A549 (cell line): ENCODE data around the gene IRX4. TPM values are rescaled to one million over a fixed set of nuclear protein-coding genes. Genes with fewer than 3 reads are reported as not detected.

Experiments used
- ATAC-seq, 2 experiments: fragments of 200-7000 bp in 1 of 2; fragments of >200 bp in 1 of 2; cut with Nextera tagmentation in 1 of 2; cut with Tn5 transposase in 1 of 2; 3 replicates each; pipeline versions ENCODE4 v1.8.0 to v1.9.1; 2018 to 2020; ENCODE audit warnings: mild to moderate bottlenecking in 1 of 2, moderate library complexity in 1 of 2
- CTCF ChIA-PET: fragments of 300-600 bp; sonication (Branson Sonifier 250); formaldehyde crosslinking; extraction: SDS; loops from one replicate; lab custom pipeline; 2021; ENCODE audit warnings: antibody characterized with exemption, inconsistent platforms; lab: Yijun Ruan, JAX
- POLR2A ChIA-PET: fragments of 350-600 bp; formaldehyde crosslinking; extraction: SDS; loops from one replicate; lab custom pipeline; 2021; ENCODE audit warnings: antibody characterized with exemption, inconsistent platforms; lab: Yijun Ruan, JAX
- DNase-seq, 2 experiments: peaks; one replicate each; pipeline versions ENCODE4 v3.0.0 to v3.0.0-alpha.2; 2011 to 2016; ENCODE audit warnings: low read depth in 1 of 2, low spot score in 1 of 2
- FAIRE-seq: peaks from 2 replicates; lab custom pipeline; 2011; peaks lifted over from hg19 to GRCh38; lab: Jason Lieb, UNC
- H3K27ac ChIP-seq, 2 experiments: fragments of >200 bp; sonication (Bioruptor Twin); formaldehyde crosslinking; 3 replicates each; pipeline ENCODE4 v1.5.1; 2016 to 2017
- H3K4me1 ChIP-seq: fragments of >200 bp; sonication (Bioruptor Twin); formaldehyde crosslinking; 3 replicates; pipeline ENCODE4 v1.6.1; 2016
- H3K4me2 ChIP-seq: fragments of >200 bp; sonication (Bioruptor Twin); formaldehyde crosslinking; 3 replicates; pipeline ENCODE4 v1.6.1; 2016
- H3K4me3 ChIP-seq: fragments of >200 bp; sonication (Bioruptor Twin); formaldehyde crosslinking; 3 replicates; pipeline ENCODE4 v1.5.1; 2016
- H3K9me3 ChIP-seq: fragments of >200 bp; sonication (Bioruptor Twin); formaldehyde crosslinking; 3 replicates; pipeline ENCODE4 v1.6.1; 2016
- CHD4 ChIP-seq: fragments of 200-600 bp; sonication (generic); IDR thresholded peaks from 2 replicates; pipeline ENCODE4 v1.6.1; 2016; ENCODE audit warnings: antibody characterized with exemption, mild to moderate bottlenecking, borderline replicate concordance
- EHF ChIP-seq: fragments of 250-450 bp; sonication (Bioruptor Pico); IDR thresholded peaks from 2 replicates; pipeline ENCODE4 v1.5.0; 2020; ENCODE audit warnings: mild to moderate bottlenecking
- EP300 ChIP-seq, 2 experiments: fragments of >200 bp; sonication (Bioruptor Twin); formaldehyde crosslinking; IDR thresholded peaks; 2 replicates in 1 of 2; 3 replicates in 1 of 2; pipeline ENCODE4 v1.6.1; 2016 to 2017
- FOSB ChIP-seq: fragments of 250-450 bp; sonication (Bioruptor Pico); IDR thresholded peaks from 2 replicates; pipeline ENCODE4 v1.5.0; 2020; ENCODE audit warnings: mild to moderate bottlenecking, moderate library complexity
- FOSL2 ChIP-seq, 2 experiments: fragments of 450-650 bp in 1 of 2; fragments of >200 bp in 1 of 2; sonication (Bioruptor Twin) in 1 of 2; formaldehyde crosslinking; IDR thresholded peaks; 2 replicates each; pipeline versions ENCODE4 v1.5.0 to v1.6.1; 2016 to 2020; ENCODE audit warnings: mild to moderate bottlenecking in 1 of 2, moderate library complexity in 1 of 2
- GATA3 ChIP-seq: IDR thresholded peaks from 2 replicates; pipeline ENCODE4 v1.6.1; 2012; ENCODE audit warnings: borderline replicate concordance
- KDM1A ChIP-seq: fragments of 200-600 bp; sonication (generic); IDR thresholded peaks from 2 replicates; pipeline ENCODE4 v1.6.1; 2016; ENCODE audit warnings: low read depth, mild to moderate bottlenecking
- MYC ChIP-seq: IDR thresholded peaks from 2 replicates; pipeline ENCODE4 v1.6.1; 2012; ENCODE audit warnings: mild to moderate bottlenecking, inconsistent platforms, low read length, improper control_type of control experiment, borderline replicate concordance
- NPAS2 ChIP-seq: fragments of 250-450 bp; sonication (Bioruptor Pico); IDR thresholded peaks from 2 replicates; pipeline ENCODE4 v1.8.0; 2022; ENCODE audit warnings: mild to moderate bottlenecking, moderate library complexity, borderline replicate concordance
- NR3C1 ChIP-seq: fragments of >200 bp; sonication (Bioruptor Twin); formaldehyde crosslinking; IDR thresholded peaks from 3 replicates; pipeline ENCODE4 v1.6.1; 2017
- RARB ChIP-seq: fragments of 250-450 bp; sonication (Bioruptor Pico); IDR thresholded peaks from 2 replicates; pipeline ENCODE4 v1.8.0; 2021; ENCODE audit warnings: mild to moderate bottlenecking, moderate library complexity
- RFX5 ChIP-seq: fragments of 450-650 bp; IDR thresholded peaks from 2 replicates; pipeline ENCODE4 v1.7.1; 2014; ENCODE audit warnings: antibody characterized with exemption, mild to moderate bottlenecking, moderate library complexity
- RNF2 ChIP-seq: fragments of 200-600 bp; sonication (generic); IDR thresholded peaks from 2 replicates; pipeline ENCODE4 v1.6.1; 2016; ENCODE audit warnings: low read depth, mild to moderate bottlenecking, antibody characterized with exemption, moderate library complexity, borderline replicate concordance
- SMC3 ChIP-seq: fragments of >200 bp; sonication (Bioruptor Twin); formaldehyde crosslinking; IDR thresholded peaks from 3 replicates; pipeline ENCODE4 v1.6.1; 2018; ENCODE audit warnings: inconsistent platforms
- TP53 ChIP-seq: fragments of 250-450 bp; sonication (Bioruptor Pico); IDR thresholded peaks from 2 replicates; pipeline ENCODE4 v1.5.0; 2021; ENCODE audit warnings: mild to moderate bottlenecking, moderate library complexity
- WGBS: methylation state at CpG from one replicate; pipeline ENCODE4 v1.1.6; 2017; ENCODE audit errors: missing lambda C conversion rate; 5-methylcytosine and 5-hydroxymethylcytosine counted together
- polyA plus RNA-seq, 4 experiments: library from polyadenylated mRNA; depleted of rRNA in 3 of 4; stranded (reverse); fragments of >200 nt; fragmentation: RNase III in 1 of 4; extraction: RNeasy Plus Mini Kit Qiagen cat#74134 plus additional on column Dnase treatment in 1 of 4; gene quantifications; 2 replicates in 3 of 4; 3 replicates in 1 of 4; pipeline ENCODE4 v1.2.3, GENCODE V29; 2011 to 2017
- TF ChIP-seq, protein P1 (sequence below): fragments of 150-350 bp; IDR thresholded peaks from 2 replicates; pipeline ENCODE4 v1.6.1; 2014; ENCODE audit warnings: low read depth, mild to moderate bottlenecking, low read length
- TF ChIP-seq, protein P2 (sequence below): fragments of 250-450 bp; sonication (Bioruptor Pico); IDR thresholded peaks from 2 replicates; pipeline ENCODE4 v1.5.0; 2021; ENCODE audit warnings: mild to moderate bottlenecking, moderate library complexity, borderline replicate concordance
- TF ChIP-seq, protein P3 (sequence below): fragments of 250-450 bp; sonication (Bioruptor Pico); IDR thresholded peaks from 2 replicates; pipeline ENCODE4 v1.5.0; 2020; ENCODE audit warnings: low read depth, mild to moderate bottlenecking, moderate library complexity
- TF ChIP-seq, protein P4 (sequence below): fragments of 200-600 bp; sonication (generic); IDR thresholded peaks from 2 replicates; pipeline ENCODE4 v1.6.1; 2016; ENCODE audit warnings: antibody characterized with exemption, mild to moderate bottlenecking, moderate library complexity

IRX4 gene
- polyA plus RNA-seq, 2 of the 4 experiments (the other 2 are of a cell fraction): 0.04 to 0.06 TPM

DNA sequence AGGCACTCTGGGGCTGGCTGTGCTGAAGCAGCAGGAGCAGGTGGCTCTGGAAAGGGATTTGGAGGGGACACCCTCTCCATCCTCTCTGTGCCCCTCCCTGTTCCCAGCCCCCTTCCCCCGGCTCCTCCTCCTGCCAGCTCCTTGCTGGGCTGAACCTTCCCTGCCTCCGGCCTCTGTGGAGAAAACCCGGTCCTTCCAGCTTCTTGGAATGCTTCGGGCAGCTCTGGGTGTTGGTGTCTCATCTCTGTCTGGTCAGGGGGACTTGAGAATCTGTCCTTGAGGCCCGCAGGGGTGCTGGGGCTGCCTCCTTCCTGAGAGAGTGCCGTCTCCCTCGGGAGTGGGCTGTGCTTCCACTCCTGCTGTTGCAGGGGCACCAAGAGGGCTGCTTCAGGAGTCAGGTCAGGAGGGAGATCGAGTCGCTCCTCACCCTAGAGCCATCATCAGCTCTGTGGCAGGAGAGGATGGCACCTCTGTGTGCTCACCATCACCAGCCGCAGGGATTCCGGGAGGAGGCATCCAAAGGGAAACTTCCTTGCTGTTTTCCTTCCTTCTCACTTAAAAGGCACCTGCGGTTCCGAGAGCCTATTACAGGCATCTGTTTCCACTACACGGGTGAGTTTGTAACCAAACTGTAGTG, 50.9 kb downstream of the IRX4 start:
- ChIA-PET CTCF (interaction anchor here (1.0 kb wide), 1 partner anchor 15 kb away, joined by 3 read pairs; no protein-coding TSS in a partner anchor), POLR2A (no interaction called here)
- TF ChIP-seq KDM1A (no peak), CHD4 (no peak), FOSB (CRISPR knock-in tag) (no peak), FOSL2 (IDR thresholded peaks at IDR 0.05) (no peak), FOSL2 (CRISPR knock-in tag; IDR thresholded peaks at IDR 0.05) (no peak), GATA3 (no peak), RNF2 (no peak), EHF (CRISPR knock-in tag) (no peak), NPAS2 (CRISPR knock-in tag) (no peak), NR3C1 (no peak)
- TF ChIP-seq, protein P1, sequence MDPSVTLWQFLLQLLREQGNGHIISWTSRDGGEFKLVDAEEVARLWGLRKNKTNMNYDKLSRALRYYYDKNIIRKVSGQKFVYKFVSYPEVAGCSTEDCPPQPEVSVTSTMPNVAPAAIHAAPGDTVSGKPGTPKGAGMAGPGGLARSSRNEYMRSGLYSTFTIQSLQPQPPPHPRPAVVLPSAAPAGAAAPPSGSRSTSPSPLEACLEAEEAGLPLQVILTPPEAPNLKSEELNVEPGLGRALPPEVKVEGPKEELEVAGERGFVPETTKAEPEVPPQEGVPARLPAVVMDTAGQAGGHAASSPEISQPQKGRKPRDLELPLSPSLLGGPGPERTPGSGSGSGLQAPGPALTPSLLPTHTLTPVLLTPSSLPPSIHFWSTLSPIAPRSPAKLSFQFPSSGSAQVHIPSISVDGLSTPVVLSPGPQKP: no peak
- TF ChIP-seq, protein P2, sequence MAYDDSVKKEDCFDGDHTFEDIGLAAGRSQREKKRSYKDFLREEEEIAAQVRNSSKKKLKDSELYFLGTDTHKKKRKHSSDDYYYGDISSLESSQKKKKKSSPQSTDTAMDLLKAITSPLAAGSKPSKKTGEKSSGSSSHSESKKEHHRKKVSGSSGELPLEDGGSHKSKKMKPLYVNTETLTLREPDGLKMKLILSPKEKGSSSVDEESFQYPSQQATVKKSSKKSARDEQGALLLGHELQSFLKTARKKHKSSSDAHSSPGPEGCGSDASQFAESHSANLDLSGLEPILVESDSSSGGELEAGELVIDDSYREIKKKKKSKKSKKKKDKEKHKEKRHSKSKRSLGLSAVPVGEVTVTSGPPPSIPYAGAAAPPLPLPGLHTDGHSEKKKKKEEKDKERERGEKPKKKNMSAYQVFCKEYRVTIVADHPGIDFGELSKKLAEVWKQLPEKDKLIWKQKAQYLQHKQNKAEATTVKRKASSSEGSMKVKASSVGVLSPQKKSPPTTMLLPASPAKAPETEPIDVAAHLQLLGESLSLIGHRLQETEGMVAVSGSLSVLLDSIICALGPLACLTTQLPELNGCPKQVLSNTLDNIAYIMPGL: no peak
- TF ChIP-seq, protein P3, sequence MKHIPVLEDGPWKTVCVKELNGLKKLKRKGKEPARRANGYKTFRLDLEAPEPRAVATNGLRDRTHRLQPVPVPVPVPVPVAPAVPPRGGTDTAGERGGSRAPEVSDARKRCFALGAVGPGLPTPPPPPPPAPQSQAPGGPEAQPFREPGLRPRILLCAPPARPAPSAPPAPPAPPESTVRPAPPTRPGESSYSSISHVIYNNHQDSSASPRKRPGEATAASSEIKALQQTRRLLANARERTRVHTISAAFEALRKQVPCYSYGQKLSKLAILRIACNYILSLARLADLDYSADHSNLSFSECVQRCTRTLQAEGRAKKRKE (CRISPR knock-in tag): no peak
- H3K9me3 ChIP-seq: no peaks in the 10 kb centered on the region
- no peaks in the 10 kb centered on the region for H3K4me1 ChIP-seq
- no peak overlapping the region for H3K27ac ChIP-seq
- WGBS: 61% methylated on average over 7 of the region's 14 CpGs
- H3K4me2 ChIP-seq: no peak overlapping the region
- ATAC-seq (peak in 1 of 2 experiments; percentile 15; a peak in 1 of 6 replicates), DNase-seq (no peak), FAIRE-seq (no peak)
- no peak overlapping the region for H3K4me3 ChIP-seq

DNA sequence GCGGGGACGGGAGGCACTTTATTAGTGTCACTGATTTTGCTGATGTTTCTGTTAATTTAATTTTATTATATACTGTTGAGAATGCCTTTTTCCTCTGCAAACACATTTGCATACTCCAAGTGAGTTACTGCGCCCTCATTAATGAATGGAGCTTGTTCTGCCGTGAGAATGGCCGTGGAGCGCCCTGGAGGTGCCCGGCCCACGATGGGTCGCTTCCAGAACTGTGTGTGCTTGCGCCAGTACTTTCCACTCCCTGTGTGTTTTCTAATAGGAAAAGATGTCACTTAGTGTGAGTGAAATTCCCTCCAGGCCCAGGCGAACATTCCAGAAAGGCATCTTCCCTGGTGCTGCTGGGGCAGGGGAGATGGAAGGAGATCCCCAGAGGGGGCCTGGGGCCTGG, 51.5 kb downstream of the IRX4 start:
- 93% methylated on average over 11 of the region's 11 CpGs for WGBS
- ChIA-PET POLR2A (no interaction called here), CTCF (interaction anchor here (1.0 kb wide), 1 partner anchor 14 kb away, joined by 3 read pairs; no protein-coding TSS in a partner anchor)
- DNase-seq (no peak), FAIRE-seq (no peak), ATAC-seq (no peak)
- no peak overlapping the region for H3K4me2 ChIP-seq
- H3K4me3 ChIP-seq: no peak overlapping the region
- H3K4me1 ChIP-seq: no peaks in the 10 kb centered on the region
- no peaks in the 10 kb centered on the region for H3K9me3 ChIP-seq
- no peak overlapping the region for H3K27ac ChIP-seq
- no peak for TF ChIP-seq TP53 (CRISPR knock-in tag)
- no peak for TF ChIP-seq RARB (CRISPR knock-in tag)
- TF ChIP-seq, protein P4, sequence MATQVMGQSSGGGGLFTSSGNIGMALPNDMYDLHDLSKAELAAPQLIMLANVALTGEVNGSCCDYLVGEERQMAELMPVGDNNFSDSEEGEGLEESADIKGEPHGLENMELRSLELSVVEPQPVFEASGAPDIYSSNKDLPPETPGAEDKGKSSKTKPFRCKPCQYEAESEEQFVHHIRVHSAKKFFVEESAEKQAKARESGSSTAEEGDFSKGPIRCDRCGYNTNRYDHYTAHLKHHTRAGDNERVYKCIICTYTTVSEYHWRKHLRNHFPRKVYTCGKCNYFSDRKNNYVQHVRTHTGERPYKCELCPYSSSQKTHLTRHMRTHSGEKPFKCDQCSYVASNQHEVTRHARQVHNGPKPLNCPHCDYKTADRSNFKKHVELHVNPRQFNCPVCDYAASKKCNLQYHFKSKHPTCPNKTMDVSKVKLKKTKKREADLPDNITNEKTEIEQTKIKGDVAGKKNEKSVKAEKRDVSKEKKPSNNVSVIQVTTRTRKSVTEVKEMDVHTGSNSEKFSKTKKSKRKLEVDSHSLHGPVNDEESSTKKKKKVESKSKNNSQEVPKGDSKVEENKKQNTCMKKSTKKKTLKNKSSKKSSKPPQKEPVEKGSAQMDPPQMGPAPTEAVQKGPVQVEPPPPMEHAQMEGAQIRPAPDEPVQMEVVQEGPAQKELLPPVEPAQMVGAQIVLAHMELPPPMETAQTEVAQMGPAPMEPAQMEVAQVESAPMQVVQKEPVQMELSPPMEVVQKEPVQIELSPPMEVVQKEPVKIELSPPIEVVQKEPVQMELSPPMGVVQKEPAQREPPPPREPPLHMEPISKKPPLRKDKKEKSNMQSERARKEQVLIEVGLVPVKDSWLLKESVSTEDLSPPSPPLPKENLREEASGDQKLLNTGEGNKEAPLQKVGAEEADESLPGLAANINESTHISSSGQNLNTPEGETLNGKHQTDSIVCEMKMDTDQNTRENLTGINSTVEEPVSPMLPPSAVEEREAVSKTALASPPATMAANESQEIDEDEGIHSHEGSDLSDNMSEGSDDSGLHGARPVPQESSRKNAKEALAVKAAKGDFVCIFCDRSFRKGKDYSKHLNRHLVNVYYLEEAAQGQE: no peak
- TF ChIP-seq MYC: no peak
- no peak for TF ChIP-seq EP300 (IDR thresholded peaks at IDR 0.05)
- TF ChIP-seq RFX5: no peak
- no peak for TF ChIP-seq SMC3
- TF ChIP-seq, all 56 proteins: peak for 0
